DMS 273 (cell line): ENCODE measurements around the gene SRGAP3.

Source experiments
- DNase-seq: peaks from one replicate; lab custom pipeline; 2025; ENCODE audit not compliant: unreplicated experiment; lab: John Stamatoyannopoulos, UW

SRGAP3 gene

DNA sequence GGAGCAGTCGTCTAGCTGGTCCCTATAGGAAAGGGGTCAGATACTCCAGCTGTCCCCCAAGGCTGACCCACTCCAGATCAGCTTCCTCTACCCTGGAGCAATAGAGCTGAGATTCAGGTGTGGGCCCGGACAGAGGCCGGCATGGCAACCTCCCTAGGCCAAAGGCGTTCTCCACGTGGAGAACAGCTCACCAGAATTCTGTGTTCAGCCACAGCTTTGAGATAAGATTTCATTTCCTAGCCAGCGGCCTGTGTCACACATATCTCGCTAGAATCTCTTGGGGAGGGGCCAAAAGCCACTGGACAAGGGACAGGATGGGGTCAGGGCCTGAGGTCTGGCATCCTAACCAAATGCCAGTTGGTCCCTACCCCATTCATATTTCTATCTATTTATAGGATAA lies 20.1 kb downstream of the SRGAP3 start:
- no peak for DNase-seq

DNA sequence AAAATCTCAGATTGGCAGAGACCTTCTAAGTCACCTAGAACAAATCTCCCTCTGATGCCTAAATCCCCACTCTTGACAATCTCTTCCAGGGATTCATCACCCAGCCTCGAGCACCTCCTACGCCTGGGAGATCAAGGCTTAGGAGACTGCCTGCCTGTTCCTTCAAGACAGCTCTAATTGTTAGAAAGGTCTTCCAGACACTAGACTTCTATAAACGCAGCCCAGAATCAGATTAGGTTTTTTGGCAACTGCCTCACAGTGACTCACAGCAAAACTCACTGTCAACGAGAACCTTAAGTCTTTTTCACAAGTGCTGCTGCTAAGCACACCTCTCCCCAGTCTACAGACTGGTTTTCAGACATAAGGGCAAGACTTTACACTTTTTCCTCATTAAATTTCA lies 23.1 kb downstream of the SRGAP3 start:
- DNase-seq, result no peak

DNA sequence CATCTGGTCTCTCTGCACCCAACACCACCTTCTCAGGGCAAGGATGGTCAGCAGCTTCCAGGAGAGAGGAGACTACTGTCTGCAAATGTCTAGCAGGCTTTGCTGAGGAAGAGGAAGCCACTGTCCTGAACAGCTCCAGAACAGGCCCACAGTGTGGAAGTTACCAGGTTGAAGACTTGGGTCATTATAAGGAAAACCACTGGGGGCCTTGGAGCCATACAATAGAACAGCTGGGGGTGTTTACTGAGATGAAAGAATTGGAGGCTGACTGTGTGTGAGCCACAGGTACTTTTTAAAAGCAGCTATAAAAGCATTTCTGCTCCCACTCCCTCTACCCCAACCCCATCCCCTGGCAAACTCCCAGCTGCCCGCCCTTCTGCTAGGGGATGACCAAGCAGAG lies 24.2 kb downstream of the SRGAP3 start:
- no peak for DNase-seq

DNA sequence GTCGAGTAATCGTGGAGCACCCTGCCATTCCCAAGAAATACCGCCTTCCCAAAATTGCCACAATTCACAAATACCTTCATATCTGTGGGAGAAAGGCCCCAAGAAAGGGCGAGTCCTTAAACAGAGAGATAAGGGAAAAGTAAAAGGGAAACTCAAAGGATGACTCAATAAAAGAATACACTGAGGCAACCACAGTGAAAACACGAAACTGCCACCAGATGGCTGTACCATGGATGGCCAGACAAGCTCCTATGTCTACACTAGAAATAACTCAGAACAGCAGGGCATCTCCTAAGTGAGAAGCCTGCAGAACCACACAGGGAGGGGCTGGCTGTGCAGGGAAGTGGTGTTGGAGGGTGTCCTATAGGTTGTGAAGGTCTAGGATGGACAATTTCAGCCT lies 25.0 kb downstream of the SRGAP3 start:
- peak; percentile 38 for DNase-seq

DNA sequence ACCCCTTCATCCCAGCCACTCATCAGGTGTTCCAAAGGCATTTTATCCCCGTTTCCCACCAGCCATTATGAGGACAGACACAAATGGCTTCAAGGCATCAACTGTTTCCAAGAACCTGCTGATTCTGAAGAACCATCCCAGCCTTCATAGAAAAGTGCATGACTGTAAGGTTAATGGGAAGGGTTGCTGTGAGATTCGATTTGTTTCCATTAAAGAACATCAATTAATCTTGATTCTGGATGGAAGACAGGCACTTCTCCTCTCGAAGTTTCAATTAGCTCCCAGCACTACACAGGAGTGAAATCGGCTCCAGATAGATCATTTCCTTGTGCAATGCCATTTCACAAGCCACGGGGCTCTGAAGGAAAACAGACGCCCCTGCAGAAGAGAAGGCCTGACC lies 25.8 kb downstream of the SRGAP3 start:
- no peak for DNase-seq

DNA sequence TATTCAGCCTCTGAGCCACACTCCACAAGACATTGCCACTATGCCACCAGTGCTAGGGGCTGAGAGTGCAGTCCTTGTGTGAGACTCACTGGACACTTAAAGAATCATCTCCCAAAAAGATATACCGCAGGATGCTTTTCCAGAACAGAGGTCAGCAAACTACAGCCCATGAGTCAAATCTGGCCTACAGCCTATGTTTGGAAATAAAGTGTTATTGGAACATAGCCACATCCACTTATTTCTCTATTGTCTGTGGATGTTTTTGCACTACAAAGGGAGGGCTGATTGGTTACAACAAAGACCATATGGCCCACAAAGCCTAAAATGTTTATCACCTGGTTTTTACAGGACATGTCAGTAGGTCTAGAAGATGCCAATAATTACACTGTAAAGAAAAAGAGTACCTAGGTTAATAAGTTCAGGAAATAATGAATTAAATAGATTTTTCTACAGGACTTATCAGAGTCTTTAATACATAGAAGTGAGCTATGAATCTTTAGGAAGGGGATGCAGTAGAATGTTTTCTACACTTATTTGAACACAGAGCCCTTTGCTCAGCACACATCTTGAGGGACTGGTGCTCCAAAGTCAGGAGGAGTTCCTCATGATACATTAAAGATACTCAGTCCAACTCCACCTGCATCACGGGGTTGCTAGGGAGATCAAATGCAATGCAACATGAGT lies 26.3 kb downstream of the SRGAP3 start:
- no peak for DNase-seq

DNA sequence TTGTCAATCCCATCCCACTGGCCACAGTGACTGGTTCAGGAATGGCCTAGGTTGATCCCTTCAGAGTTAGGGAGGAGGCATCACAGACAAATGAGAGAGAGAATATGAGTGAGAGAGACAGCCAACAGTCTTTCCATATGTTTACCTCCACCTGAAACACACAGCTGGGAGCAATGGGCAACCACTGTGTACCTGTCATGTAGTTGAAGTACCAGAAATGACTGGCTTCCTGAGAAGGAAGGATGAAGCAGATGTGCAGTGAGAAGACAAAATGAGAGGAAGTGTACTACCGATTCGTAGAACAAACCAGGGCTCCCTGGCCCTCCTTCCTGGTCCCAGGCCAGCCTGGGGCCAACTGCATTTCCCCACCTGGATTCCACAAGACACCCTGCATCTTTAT lies 27.4 kb downstream of the SRGAP3 start:
- DNase-seq, result no peak

DNA sequence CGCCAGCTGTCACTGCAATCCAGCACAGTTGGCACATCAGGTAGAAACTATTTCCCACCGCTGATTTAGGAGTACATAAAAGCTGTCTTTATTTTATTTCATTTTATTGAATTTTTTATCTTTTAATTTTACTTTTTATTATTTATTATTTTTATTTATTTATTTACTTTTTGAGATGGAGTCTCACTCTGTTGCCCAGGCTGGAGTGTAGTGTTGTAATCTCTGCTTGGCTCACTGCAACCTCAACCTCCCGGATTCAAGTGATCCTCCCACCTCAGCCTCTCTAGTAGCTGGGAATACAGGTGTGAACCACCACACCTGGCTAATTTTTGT lies 31.0 kb downstream of the SRGAP3 start:
- no peak for DNase-seq

DNA sequence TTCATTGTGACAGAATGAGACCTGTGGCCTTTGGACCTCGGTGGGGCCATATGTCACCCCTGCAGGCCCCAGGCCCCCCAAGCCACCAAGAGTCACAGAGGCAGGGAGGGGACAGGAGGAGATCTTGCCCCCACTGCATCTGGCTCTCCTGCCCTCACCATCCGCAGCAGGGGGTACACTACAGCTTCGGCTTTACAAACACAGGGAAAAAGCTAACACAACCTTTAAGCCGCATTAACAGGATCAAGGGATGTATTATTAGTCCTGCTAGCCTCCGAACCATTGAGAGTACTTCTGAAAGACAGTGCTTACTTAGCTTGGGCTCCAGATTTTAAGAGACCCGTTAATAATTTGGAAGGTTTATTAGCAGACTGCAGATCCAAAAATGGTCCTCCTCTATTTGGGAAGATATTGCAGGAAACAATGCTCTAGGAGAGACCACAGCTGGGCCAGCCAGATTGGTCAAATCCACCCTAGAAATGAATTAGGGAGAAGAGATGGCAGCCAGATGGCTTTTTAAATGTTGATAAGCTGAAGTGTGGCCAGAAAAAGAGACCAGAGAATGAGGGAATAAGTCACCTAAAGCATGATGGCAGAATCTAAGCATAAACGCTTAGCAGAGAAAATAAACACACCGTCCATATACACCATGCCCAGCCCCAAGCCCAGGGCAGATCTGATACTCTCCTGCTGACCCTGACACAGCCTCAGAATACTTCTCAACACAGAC lies 31.5 kb downstream of the SRGAP3 start:
- peak; percentile 77 for DNase-seq

DNA sequence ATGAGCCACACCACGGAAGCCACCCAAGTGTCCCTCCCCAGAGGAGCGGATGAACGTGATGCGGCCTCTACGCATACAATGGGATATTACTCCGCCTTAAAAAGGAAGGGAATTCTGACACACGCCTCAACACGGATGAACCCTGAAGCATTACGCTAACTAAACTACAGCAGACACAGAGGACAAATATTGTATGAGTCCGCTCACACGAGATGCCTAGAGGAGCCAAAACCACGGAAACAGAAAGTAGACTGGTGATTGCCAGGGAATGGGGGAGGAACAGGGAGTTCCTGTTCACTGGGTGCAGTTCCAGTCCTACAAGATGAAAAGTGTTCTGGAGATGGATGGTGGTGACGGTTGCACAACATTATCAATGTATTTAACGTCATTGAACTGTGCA lies 32.7 kb downstream of the SRGAP3 start:
- DNase-seq, result no peak

DNA sequence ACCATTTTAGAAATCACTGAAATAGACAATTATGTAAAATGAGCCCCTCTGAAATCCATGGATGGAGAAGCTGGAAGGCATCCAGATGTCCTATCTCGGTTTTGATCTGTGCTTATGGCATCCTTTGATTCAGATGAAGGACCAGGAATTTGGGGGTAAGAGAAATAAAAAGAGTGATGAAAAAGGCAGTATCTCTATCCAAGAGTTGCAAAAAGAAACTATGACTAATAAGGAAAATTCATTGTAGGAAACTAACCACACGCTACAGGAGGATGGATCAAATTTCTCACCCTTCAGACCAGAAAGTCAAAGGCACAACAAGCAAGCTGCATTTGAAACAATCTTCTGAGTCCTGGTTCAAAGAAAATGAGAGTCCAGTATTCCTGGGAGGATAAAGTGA lies 34.8 kb downstream of the SRGAP3 start:
- peak; percentile 32 for DNase-seq

DNA sequence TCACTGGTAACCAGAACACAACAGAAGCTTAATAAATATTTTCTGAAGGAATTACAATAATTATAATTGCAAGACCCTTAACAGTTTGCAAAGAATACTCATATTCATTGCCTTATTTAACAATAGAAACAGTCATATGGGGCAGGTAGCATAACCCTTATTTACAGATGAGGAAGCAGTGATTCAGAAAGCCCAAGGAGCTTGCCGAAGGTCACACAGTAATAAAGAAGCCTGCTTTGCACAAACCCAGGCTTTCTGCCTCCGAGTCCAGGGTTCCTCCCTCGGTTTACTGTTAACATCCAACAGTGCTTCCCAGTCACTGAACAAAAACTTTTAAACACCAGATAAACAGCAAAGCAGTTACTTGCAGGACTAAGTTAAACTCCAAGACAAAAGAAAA lies 35.3 kb downstream of the SRGAP3 start:
- DNase-seq, result no peak

DNA sequence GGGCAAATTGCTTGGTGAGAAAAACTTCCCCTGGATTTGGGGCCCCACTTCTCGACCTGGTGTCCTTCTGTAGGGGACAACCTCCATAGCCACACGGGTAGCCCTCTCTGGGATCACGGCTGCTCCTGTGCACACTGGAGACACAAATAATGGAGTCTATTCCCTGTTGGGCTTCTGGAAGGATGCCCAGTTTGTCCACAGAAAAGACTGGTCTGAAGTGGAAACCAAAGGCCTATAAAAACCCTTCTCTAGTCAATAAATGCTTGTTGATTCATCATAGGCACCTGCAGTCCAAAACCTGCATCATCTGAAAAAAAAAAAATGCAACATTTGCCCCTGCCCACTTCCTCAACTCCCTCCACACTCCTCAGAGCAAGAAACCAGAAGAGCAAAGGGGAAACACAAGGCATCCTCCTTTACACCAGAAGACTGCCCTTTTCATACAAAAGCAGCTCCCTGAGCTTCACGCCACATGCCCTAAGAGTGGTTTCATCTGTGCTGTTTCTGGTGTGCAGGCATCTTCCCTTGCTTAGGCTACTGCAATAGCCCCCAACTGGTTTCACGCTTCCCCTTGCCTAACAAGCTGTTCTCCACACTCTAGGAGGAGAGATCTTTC lies 36.3 kb downstream of the SRGAP3 start:
- DNase-seq, result no peak

DNA sequence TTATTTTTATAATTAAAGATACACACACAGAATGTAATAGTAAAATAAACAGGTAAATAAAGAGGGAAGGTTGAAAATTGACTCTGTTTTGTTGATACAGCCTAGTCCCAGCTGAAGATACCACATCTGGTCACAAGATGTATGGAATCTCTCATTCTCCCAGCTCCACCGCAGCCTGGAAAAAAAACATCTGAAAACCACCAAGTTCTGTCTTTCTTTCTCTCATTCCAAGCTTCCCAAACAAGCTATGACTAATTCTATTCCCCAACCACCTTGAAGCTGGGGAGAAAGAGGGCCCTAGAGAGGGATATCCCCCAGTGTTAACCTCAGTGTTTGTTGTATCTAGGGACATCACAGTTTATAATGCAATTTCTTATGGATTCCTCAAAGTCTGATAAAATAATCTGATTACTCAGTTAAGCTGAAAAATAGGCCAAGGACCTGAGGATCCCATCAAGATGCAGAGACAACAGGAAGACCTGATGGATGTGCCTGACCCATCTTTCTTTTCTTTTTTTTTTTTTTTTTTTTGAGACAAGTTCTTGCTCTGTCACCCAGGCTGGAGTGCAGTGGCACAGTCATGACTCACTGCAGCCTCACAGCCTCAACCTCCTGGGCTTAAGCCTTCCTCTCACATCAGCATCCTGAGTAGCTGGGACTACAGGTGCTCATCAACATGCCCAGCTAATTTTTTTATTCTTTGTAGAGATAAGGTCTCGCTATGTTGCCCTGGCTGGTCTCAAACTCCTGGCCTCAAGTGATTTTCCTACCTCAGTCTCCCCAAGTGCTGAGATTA lies 38.1 kb downstream of the SRGAP3 start:
- DNase-seq, result no peak

DNA sequence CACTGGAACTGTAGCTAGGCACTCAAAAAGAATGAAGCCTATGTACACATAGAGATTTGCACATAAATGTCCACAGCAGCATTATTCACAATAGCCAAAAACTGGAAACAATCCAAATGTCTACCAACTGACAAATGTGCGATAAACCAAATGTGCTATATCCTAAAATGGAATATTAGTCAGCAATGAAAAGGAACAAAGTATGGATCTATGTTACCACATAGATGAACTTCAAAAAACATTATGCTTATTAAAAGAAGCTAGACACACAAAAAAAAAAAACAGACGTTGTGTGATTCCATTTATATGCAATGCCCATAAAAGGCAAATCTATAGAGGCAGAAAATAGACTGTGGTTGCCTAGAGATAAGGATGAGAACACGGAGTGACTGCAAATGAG lies 39.7 kb downstream of the SRGAP3 start:
- DNase-seq, result no peak

DNA sequence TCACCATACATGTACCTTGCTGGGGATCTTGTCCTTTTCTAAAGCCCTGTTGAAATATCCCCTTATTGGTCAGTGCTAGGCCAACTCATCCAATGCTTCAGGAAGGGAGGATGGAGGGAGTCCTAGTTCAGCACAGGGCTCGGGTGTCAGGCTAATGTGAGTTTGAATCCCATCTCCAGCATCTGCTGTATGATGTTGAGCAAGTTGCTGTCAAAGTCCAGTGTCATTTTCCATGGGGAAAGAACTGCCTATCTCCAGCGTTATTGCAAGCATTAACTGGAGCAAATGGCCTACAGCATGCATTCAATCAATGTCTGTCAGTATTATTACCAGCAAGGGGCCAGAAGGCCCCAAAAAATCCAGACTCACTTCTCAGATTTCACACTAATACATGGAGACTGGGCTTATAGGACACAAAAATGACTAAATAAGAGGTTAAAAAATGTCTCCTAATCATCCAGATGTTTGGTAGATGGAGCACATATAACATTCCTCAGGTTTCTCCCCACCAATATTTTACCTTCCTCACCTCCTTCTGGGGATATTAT lies 40.8 kb downstream of the SRGAP3 start:
- DNase-seq, result no peak

DNA sequence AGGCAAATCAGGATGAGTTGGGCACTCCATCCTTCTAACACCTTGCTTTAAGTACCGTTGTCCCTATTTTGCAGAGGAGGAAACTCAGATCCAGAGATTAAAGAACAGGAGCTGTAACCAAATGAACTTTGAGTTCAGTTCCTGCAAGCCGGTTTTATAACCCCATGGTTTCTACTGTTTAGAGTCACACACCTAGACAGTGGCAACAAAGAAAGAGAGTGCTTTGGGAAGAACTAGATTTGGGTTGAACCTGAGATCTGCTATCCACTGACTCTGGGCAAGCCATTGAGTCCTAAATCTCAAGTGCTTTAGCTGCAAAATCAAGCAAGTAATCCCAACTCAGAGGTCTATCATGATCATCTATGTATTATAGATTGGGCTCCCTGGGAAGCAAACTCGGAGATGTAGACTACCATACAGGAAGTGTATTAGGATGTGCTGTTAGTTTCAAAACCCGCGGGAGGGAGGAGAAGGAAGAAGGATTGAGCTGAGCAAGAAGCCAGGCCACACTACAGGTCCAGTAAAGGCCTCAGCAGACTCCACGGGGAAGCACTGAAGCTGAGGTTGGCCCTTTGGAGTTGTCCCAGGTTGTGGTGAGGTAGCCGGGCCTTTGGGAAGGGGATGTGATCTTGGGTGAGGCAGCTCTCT lies 42.2 kb downstream of the SRGAP3 start:
- no peak for DNase-seq

DNA sequence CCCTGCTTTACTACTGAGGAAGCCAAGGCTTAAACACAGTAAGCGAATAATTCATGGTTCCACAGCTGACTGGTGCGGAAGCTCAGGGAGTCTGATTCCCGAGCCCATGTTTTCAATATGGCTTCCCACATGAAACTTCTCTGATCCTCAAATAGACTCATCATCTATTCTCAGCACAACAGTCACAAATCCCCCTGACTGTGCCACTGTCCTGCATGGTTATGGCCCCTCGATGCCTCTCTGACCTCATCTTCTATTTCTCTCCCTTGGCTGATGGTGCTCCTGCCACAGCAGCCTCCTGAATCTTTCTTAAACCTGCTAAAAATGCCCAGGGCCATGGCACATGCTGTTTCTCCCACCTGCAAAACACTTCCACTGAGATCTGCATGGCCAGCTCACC lies 43.2 kb downstream of the SRGAP3 start:
- DNase-seq, result no peak

DNA sequence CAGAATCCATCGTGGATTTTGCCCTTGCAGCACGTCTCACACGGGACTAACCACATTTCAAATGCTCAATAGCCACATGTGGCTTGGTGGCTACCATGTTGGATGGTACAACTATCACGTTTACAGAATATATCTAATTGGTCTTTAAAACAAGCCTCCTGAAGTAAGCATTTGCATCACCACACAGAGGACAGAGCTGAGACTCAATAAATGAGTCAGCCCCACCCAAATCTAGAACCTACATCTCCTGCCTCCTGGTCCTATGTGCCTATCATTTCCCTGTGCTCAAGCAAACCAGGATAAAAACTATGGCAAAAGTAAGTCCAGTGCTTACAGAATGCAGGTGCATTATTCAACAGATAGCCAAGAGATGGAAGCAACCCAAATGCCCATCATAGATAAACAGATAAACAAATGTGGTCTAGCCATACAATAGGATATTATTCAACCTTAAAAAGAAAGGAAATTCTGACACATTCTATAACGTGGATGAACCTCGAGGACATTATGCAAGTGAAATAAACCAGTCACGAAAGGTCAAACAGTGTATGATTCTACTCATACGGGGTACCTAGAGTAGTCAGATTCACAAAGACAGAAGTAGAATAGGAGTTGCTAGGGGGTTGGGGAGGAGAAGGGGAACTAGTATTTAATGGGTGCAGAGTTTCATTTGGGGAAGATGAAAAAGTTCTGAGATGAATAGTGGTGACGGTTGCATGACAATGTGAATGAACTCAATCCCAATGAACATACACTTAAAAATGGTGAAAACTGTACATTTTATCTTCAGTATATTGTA lies 43.9 kb downstream of the SRGAP3 start:
- DNase-seq, result no peak
